ENCODE measurements around the gene SLC9A9.
"Not testable (repeated sequence)": the region's sequence is repeated elsewhere in the genome, so short reads cannot be mapped to it uniquely, and the experiment has no call there.

The SLC9A9 gene

DNA sequence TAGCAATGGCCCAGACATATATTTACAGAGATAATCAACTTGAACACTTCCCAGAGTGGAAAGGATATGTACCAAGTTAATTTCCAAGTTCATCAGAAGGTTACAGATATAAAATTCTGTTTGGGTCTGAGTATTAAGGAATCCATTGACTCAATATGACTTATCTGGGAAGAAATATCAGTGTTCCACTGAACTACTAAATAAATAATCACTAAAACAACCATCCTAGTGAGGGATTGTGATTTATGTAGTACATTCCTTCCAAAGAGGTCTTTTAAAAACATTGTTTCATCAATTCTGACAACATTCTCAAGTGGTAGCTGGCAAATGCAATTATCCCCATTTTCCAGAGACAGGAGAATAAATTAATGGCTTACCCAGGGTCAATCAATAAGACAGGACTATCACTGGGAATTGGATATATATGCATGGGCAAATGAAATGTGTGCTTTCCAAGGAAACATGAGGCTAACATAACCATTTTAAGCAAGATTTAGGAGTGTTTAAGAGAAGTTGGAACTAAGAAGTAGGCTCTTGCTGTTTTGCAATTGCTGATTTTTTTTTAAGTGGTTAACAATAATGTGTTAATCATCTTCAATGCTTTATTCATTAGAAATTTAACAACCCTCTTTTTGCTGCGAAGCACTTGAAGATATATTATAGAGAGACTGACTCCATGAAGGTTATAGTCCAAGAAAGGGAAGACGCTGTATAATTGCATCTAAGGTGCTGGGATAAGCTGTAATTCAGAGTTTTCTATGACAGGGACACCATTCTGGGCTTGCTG, 37.9 kb downstream of the SLC9A9 start:
- DNase-seq (ENCODE audit: low read depth) = no peak

DNA sequence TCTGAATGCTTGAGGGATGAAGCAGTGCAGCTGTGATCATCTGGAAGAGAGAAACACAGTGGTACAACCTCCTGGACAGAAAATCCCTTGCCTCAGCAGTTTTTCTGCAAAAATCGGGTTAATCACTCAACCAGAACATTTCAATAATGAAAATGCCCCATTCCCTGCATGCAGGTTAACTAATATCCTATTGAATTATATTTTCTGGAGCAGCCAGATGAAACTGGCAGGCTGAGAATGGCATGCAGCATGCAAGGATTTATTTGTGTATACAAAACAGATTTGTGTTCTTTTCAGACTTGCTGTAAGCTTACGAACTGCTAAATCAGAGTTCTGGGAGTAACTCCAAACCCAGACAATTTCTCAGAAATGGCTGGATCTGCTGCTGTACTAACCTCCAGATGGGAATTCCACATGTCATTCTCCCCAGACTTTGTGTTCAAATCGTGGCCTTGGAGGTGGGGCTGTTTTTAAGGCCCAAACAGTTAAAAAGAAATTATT, 39.1 kb downstream of the SLC9A9 start:
- peak; percentile 94 for DNase-seq (ENCODE audit: low read depth)

DNA sequence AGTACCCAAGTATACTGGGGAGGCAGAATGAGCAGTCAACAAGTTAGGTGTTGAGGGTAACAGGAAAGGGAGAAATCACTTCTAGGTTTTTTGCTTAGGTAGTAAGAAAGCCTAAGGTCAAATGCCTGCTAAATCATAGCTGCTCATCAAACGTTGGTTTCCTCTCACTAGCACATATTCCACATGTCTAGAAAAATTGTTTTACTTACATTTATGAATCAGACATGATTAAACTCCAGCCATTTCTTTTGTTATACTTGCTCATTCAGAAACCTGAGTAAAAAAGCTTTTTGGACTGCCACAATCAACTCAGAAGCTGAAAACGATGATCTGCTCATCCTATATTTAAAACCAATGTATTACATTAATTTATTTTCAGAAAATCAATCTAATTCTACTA, 40.2 kb downstream of the SLC9A9 start:
- no peak for DNase-seq (ENCODE audit: low read depth)

DNA sequence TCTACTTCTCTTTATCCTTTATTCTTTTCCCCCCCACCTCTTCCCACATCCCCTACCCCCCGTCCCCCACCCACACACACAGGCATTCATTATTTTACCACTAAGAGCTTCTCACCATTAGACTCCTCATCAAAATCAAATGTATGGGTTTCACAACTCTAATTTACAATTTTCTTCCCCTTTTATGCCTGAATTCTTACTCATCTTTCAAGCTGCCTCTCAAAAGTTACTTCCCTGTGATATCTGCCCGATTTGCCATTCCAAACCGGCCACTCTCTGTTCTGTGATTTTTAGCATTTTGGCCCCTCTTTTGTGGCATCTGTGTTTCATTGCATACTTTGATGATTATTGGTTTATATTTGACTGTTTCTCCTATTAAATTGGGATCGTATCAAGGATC, 42.2 kb downstream of the SLC9A9 start:
- no peak for DNase-seq (ENCODE audit: low read depth)

DNA sequence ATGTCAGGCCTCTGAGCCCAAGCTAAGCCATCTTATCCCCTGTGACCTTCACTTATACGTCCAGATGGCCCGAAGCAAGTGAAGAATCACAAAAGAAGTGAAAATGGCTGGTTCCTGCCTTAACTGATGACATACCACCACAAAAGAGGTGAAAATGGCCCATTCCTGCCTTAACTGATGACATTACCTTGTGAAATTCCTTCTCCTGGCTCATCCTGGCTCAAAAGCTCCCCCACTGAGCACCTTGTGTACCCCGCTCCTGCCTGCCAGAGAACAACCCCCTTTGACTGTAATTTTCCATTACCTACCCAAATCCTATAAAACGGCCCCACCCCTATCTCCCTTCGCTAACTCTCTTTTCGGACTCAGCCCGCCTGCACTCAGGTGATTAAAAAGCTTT, 42.8 kb downstream of the SLC9A9 start:
- DNase-seq (ENCODE audit: low read depth) = not testable (repeated sequence)

DNA sequence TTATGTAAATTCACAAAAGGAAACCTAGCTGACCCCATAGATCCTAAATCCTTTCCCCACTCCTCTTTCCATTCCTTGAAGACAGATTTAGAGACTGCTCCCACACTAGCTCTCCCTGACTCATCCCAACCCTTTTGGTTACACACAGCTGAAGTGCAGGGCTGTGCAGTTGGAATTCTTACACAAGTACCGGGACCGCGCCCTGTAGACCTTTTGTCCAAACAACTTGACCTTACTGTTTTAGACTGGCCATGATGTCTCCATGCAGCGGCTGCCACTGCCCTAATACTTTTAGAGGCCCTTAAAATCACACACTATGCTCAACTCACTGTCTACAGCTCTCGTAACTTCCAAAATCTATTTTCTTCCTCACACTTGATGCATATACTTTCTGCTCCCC, 47.2 kb downstream of the SLC9A9 start:
- peak; percentile 16 for DNase-seq (ENCODE audit: low read depth)

DNA sequence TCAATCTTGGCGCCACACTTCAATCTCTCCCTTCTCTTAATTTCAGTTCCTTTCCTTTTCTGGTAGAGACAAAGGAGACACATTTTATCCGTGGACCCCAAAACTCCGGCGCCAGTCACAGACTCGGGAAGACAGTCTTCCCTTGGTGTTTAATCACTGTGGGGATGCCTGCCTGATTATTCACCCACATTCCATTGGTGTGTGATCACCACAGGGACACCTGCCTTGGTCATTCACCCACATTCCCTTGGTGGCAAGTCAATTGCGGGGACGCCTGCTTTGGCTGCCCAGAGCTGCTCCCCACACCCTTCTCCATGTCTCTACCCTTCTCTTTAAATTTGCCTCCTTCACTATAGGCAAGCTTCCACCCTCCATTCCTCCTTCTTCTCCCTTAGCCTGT, 50.1 kb downstream of the SLC9A9 start:
- not testable (repeated sequence) for DNase-seq (ENCODE audit: low read depth)

DNA sequence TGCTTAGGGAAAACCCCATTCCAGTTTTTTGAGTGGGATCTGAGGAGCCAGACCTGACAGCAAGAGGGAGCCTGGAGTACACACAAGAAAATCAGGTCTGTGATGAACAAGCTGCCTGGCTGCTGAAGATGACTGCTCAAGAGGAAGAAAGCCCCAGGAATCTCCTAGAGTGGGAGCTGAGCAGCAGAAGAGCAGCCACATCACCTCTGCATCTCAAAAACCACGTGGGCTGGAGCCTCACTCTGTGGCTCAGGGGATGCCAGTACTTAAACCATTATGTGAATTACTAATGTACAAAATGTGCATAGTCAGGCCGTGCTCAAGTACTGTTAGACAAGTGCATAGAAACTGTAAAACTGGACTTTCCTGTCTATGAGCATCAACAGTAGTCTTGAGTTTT, 52.4 kb downstream of the SLC9A9 start:
- DNase-seq (ENCODE audit: low read depth) = no peak

DNA sequence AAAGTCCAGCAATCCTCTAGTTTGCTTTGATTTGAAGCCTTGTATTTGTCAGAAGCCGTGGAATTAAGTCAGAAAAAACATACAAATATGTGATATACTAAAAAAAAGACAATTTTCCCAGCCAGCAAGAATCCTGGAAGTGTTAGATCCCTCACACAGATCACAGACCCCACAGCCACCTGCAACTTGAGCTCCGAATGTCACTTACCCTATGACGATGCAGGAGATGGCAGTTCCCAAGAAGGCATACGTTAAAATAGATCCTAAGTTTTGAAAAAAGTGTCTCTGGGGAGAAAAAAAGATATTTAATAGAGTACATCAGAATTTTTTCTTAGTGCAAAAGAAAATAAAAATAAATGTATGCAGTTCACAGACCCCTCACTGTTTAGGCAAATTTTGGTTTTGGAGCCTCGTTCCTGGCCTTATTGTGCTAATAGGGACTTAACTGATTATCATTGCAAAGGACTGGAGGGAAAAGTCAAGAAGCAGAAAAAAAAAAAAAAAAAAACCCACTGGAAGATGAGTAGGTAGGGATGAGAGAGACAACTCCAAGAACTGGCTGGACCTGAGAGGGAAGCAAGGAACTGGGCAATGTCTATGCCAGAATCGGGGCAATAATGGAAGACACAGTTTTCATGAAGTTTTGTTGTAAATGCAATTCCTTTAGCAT, 53.3 kb downstream of the SLC9A9 start:
- DNase-seq (ENCODE audit: low read depth) = no peak

DNA sequence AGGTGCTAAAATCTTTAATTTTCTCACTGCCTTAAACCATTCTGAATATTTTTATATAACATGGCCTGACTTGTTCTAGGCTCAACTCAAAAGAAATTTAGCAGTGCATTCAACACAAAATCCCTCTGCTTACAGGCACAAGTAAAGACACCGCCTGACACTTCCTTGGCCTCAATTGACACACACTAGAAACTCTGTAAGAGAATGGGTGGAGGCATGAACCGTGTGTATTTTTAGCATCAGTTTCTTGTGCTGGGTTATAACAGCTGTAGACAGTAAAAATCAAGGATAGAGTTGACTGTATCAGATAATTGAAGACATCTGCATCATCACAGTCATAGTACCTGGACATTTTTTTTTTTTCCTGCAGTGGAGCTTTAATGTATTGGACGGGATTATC, 54.3 kb downstream of the SLC9A9 start:
- DNase-seq (ENCODE audit: low read depth) = peak; percentile 61

DNA sequence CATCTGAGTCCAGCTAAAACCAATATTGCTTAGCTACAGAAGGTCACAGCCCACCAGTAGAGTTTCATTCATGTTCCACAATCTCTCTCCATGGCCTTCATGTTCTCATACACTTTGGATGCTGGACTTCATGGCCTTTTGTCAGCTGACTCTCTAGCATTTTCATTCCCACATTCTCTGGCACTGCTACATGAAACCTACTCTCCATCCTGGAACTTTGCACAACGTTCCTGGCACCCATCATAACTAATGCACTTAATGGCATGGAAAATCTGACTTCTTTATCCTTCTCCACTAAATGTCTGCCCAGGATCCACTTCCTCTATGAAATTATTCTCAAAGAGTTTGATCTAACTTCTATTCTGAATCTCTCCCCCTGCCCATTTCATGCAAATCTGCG, 56.9 kb downstream of the SLC9A9 start:
- peak; percentile 44 for DNase-seq (ENCODE audit: low read depth)

DNA sequence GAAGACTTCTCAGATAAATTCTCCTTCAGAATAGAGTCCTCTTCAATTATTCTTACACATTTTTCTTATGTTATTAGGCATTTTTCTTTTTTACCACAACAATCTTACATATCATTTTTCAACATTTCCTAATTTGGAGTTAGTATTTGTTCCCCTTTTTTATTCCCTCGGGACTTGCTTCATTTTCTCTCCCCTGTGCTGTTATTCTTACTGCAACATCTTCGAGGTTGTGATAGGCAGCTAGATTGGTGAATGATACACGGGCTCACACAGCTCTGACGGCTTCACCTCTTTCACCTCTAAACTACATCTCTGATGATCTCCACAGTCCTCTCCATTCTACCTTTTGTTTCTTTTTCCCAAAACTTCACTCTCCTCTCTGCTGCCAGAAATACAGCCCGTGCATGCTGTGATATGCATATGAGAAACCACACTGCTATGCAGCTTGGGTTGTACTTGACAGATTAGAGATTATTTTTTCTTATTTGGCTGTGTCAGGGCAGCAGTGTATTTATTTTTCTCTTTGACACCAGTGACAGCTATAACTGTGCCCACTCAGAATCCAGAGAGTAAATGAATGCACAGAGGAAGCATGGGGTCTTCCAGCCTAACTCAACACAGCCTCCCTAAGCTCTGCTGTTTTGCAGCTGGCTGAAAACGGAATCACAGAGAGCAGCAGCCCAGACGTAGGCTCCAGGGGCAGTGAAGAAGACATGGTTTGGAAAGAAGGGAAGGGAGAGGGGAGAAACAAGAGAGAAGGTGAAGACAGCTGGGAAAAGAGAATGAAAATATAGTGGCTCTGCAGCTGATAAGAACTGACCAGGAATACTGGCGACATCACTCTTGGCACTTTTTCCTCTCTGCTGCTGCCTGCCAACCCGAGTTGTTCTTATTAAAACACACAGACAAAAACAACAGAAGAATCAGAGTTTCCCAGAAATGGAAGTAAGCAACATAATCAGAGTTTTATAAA, 61.8 kb downstream of the SLC9A9 start:
- DNase-seq (ENCODE audit: low read depth) = peak; percentile 78

DNA sequence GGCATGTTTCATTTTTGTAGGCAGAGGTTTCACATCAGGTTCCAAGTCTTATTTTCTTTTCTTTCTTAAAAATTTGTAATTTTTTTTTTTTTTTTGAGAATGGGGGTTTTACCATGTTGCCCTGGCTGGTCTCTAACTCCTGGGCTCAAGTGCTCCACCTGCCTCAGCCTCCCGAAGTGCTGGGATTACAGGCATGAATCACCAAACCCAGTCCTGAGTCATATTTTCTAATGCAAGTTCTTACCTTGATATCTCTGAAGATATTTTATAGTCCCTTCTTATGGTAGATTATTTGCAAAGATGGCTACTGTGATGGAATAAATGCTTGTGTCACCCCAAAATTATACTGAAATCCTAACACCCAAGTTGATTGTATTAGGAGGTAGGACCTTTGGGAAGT, 63.8 kb downstream of the SLC9A9 start:
- DNase-seq (ENCODE audit: low read depth) = no peak

DNA sequence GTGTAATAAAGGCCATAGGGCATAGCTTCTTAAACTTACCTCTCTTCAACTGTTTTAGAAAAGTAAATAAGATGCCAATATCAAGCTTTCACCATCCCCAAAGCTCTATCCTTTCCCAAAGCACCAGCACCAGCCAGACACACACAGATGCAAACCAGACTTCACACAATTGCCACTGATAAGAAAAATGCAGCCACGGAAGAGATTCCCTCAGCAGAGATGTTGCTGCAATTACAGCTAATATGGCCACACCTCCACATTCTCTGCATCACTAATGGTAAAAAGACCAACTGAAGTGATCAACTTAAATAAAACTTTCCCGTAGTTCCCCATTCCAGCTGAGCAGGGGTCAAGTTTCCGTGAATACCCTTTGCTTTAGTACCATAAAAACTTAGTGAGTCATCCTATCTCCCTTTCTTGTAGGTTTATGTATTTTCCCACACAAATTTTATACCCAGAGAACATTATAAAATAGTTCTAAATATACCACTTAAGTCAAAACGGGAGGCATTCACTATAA, 64.4 kb downstream of the SLC9A9 start:
- no peak for DNase-seq (ENCODE audit: low read depth)

DNA sequence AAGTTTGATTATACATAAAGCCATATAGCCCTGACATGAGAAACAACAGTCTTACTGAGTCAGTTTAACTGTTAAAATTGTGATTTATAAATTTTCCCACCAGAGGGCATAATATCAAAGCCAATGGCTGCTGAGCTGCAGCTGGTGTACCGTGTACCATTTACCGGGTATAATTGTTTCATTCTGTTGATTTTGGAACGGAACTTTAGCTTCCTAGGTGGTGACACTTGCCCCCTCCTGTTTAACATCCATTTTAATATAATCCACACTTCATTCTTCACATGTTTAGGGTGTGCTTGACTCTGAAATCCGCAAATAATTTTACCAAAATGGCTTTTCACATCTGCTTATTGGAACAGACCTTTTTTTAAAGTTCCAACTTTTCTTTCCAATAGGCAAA, 72.8 kb downstream of the SLC9A9 start:
- DNase-seq (ENCODE audit: low read depth) = peak; percentile 50

DNA sequence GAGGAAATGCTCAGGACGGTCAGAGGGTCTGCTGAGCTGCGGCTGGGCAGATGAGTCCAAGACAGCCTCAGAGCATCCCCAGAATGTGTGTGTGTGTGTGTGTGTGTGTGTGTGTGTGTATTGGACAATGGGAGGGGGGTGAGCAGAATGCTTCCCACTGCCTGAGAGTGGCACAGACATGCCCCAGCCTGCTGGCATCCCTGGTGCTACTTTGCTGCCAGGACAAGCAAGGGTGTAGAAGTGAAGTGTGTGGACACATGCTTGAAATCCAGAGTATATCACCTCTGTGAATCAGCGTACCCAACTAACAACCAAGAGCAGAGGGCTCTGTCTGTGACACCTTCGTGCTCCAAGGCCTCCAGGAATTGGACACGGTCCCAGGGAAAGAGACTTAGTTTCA, 76.3 kb downstream of the SLC9A9 start:
- DNase-seq (ENCODE audit: low read depth) = no peak

DNA sequence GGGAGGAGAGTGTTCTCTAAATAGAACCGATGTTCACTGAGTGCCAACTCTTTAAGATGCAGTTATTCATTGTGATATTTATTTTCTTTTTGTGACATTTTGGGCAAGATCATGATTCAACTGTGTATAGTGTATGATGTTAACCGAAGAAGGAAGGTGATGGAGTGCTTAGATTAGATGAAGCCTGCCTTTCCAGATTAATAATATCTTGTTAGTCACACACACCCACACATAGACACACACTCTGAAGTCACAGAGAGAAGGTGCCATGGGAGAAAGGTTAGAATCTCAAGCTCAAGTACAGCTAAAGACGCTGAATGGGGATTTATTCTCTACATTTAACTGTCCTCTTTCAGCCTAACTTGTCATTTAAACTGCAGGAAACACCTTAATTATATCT, 77.0 kb downstream of the SLC9A9 start:
- DNase-seq (ENCODE audit: low read depth) = no peak

DNA sequence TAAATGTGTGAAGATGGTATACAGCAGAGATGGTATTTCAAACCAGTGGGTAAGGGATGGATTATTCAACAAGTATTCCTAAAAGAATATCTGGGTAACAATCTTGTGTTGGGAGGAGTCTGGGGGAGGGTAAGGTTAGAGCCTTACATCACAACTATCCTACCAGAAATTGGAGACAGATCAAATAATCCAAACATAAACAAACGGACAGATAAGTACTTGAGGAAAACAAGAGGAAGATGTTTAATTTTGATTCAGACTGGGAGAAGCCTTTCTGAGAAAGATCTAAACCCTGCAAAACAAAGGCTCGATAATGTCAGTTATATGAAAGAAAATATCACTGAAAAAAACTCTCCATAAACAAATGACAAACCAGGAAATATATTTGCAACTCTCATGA, 77.9 kb downstream of the SLC9A9 start:
- no peak for DNase-seq (ENCODE audit: low read depth)

DNA sequence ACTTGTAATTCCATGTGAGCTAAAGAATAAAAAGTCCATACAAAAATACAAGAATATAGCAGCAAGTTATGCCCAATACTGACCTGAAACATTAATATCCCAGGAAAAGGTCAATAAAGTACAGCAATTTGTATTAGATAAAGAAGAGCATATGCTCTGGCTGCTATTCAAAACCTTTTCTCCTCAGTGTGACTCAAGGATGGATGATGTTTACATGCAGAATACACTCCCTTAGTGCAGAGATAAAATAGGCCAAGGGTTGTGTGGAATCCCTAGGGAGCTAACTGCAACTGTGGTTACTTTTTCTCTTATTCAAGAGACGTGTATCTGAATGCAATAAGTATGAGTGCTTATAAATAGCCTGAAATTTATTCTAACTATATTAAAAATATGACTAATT, 78.7 kb downstream of the SLC9A9 start:
- peak; percentile 95 for DNase-seq (ENCODE audit: low read depth)

DNA sequence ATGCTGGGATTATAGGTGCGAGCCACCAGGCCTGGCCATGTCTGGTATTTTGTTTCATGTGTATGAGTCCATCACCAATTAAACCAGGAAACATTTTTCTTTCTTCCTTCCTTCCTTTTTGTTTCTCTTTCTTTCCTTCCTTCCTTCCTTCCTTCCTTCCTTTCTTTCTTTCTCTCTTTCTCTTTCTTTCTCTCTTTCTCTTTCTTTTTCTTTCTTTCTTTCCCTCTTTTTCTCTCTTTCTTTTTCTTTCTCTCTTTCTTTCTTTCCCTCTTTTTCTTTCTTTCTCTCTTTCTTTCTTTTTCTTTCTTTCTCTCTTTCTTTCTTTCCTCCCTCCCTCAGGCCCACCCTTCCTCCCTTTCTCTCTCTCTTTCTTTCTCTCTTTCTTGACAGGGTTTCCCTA, 83.4 kb downstream of the SLC9A9 start:
- DNase-seq (ENCODE audit: low read depth) = no peak

DNA sequence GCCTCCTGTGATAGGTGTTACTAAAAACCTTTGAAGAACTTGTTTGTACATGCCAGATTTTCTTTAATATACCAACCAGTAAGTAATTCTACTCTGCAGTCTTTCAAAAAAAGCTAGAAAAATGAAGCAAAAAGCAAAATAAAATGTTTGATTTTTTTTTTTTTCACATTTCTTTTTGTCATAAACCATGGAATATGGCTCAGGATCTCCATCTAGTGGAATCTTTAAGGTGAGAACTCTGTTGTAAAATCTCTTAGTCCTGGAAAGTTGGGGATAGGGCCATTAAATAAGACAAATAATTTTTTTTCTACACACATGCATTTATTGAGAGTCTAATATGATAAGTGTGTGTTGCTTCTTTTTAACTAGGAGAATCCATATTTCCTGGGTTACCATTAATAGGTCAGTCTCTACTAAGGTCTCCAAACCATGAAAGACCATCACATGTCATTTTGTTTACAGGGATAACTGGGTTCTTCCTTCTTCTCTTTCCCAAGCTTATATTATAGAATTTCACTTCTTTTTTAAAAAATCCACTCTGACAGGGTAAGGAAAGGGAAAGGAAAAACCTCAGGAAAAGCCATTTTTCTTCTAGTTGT, 84.6 kb downstream of the SLC9A9 start:
- peak; percentile 21 for DNase-seq (ENCODE audit: low read depth)

DNA sequence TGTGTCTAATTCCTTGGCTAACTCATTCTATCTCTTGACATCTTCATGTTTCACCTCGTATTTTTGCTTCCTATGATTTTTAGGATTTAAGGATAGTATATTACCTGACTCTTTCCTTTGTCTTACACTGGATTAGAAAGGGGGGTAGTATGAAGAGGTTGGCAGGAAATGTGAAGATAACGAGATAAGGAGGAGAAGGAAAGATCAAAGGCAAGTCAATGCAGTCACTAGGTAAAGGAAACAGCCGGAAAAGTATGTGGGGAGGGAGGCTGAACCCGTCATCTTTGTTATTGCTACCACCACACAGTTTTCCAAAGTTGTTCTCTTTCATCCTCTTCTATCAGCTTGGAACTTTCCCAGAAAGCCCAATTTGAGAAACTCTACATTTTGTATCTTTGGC, 90.6 kb downstream of the SLC9A9 start:
- DNase-seq (ENCODE audit: low read depth) = no peak

Measured in fibroblast of gingiva (primary cell).